ENCODE measurements around the gene MKRN3. TPM values are rescaled to one million over a fixed set of nuclear protein-coding genes. Genes with fewer than 3 reads are reported as not detected.

The MKRN3 gene
- total and polyA plus RNA-seq, 9 donors: 0.41 to 4.3 (median 2.0) TPM

- no peaks in the 10 kb centered on the region for H3K27me3 ChIP-seq (ENCODE audit: control insufficient read depth, insufficient read depth, low read length)
- H3K27ac ChIP-seq (ENCODE audit: low read length): no peak overlapping the region
- H3K36me3 ChIP-seq (ENCODE audit: control insufficient read depth, insufficient read depth, low read length): no peaks in the 10 kb centered on the region
- WGBS (ENCODE audit: insufficient coverage): 56% methylated on average over 9 of the region's 10 CpGs
- H3K9me3 ChIP-seq (replicated peaks; ENCODE audit: control insufficient read depth, low read depth, low read length): peaks cover 2% of the 10 kb centered on the region
- no peaks in the 10 kb centered on the region for H3K4me1 ChIP-seq (ENCODE audit: control insufficient read depth, insufficient read depth, low read length)
- no peak overlapping the region for H3K4me3 ChIP-seq (ENCODE audit: low read length)
- no peak for DNase-seq
These were observed 51.1 kb downstream of the MKRN3 start for GRCh38 chr15:23616536-23616935.

Other genes with a start within 250 kb of the MKRN3 start
- 0.18 TPM for gene GOLGA6L26, start 231.5 kb upstream of the MKRN3 start, total RNA-seq
- not detected for gene GOLGA6L26, start 231.5 kb upstream of the MKRN3 start, polyA plus RNA-seq (ENCODE audit: insufficient read depth in 1 of 8, insufficient read length in 8 of 8, low replicate concordance in 1 of 8)
- 0.18 TPM for gene GOLGA8S, start 210.9 kb upstream of the MKRN3 start, total RNA-seq
- gene GOLGA8S, start 210.9 kb upstream of the MKRN3 start, polyA plus RNA-seq (ENCODE audit: insufficient read depth in 1 of 8, insufficient read length in 8 of 8, low replicate concordance in 1 of 8): 1 to 10 TPM in 2 of 8 donors, under 1 TPM in 6; 0.27 to 1.2 (median 0.53) TPM
- gene GOLGA6L2, start 118.4 kb upstream of the MKRN3 start, total RNA-seq: not detected
- gene GOLGA6L2, start 118.4 kb upstream of the MKRN3 start, polyA plus RNA-seq (ENCODE audit: insufficient read depth in 1 of 8, insufficient read length in 8 of 8, low replicate concordance in 1 of 8): under 1 TPM in 1 of 8 donors, not detected in 7; 0.05 TPM
- gene MAGEL2, start 82.2 kb downstream of the MKRN3 start, total RNA-seq: 9.2 TPM
- gene MAGEL2, start 82.2 kb downstream of the MKRN3 start, polyA plus RNA-seq (ENCODE audit: insufficient read depth in 1 of 8, insufficient read length in 8 of 8, low replicate concordance in 1 of 8): 10 to 100 TPM; 16.4 to 27.9 (median 21.7) TPM
- gene NDN, start 121.6 kb downstream of the MKRN3 start, total RNA-seq: 200 TPM
- gene NDN, start 121.6 kb downstream of the MKRN3 start, polyA plus RNA-seq (ENCODE audit: insufficient read depth in 1 of 8, insufficient read length in 8 of 8, low replicate concordance in 1 of 8): 100 to 1,000 TPM; 174 to 220 (median 201) TPM

Data from muscle of leg (tissue), 11 donors.